ENCODE measurements around the gene ACOT7.

Gene ACOT7

GRCh38 chr1:6343506-6344405, 49.8 kb downstream of the ACOT7 start:
- DNase-seq (ENCODE audit: low spot score): peak; percentile 68

GRCh38 chr1:6342056-6342455, 51.5 kb downstream of the ACOT7 start:
- DNase-seq (ENCODE audit: low spot score): no peak

- DNase-seq (ENCODE audit: low spot score): no peak
These were observed 54.9 kb downstream of the ACOT7 start for GRCh38 chr1:6338695-6339094.

- no peak for DNase-seq (ENCODE audit: low spot score)
These were observed 56.6 kb downstream of the ACOT7 start for GRCh38 chr1:6336776-6337622.

GRCh38 chr1:6334261-6334993, 59.1 kb downstream of the ACOT7 start:
- DNase-seq (ENCODE audit: low spot score): no peak

GRCh38 chr1:6332821-6333220, 60.7 kb downstream of the ACOT7 start:
- DNase-seq (ENCODE audit: low spot score): no peak

GRCh38 chr1:6331543-6332273, 61.9 kb downstream of the ACOT7 start:
- no peak for DNase-seq (ENCODE audit: low spot score)

GRCh38 chr1:6330410-6330911, 63.1 kb downstream of the ACOT7 start:
- no peak for DNase-seq (ENCODE audit: low spot score)

GRCh38 chr1:6329851-6330250, 63.7 kb downstream of the ACOT7 start:
- DNase-seq (ENCODE audit: low spot score): no peak

- DNase-seq (ENCODE audit: low spot score): no peak
These were observed 64.2 kb downstream of the ACOT7 start for GRCh38 chr1:6329396-6329795.

GRCh38 chr1:6328696-6329095, 64.9 kb downstream of the ACOT7 start:
- DNase-seq (ENCODE audit: low spot score): no peak

GRCh38 chr1:6328091-6328490, 65.5 kb downstream of the ACOT7 start:
- DNase-seq (ENCODE audit: low spot score): no peak

- DNase-seq (ENCODE audit: low spot score): no peak
These were observed 68.1 kb downstream of the ACOT7 start for GRCh38 chr1:6325482-6325881.

- no peak for DNase-seq (ENCODE audit: low spot score)
These were observed 71.4 kb downstream of the ACOT7 start for GRCh38 chr1:6322161-6322560.

- no peak for DNase-seq (ENCODE audit: low spot score)
These were observed 72.4 kb downstream of the ACOT7 start for GRCh38 chr1:6321205-6321604.

GRCh38 chr1:6317098-6317760, 76.3 kb downstream of the ACOT7 start:
- DNase-seq (ENCODE audit: low spot score): peak; percentile 10

GRCh38 chr1:6316240-6317097, 77.1 kb downstream of the ACOT7 start:
- no peak for DNase-seq (ENCODE audit: low spot score)

GRCh38 chr1:6314503-6314902, 79.1 kb downstream of the ACOT7 start:
- DNase-seq (ENCODE audit: low spot score): no peak

- DNase-seq (ENCODE audit: low spot score): no peak
These were observed 80.0 kb downstream of the ACOT7 start for GRCh38 chr1:6313393-6314200.
